Breast epithelium (tissue), 4 donors: ENCODE results near the gene GPR37. TPM values are rescaled to one million over a fixed set of nuclear protein-coding genes. Genes with fewer than 3 reads are reported as not detected.

Experiments
- DNase-seq, 2 donors: peaks; one replicate each; pipeline ENCODE4 v3.0.0-alpha.2; 2019; ENCODE audit warnings: low spot score in 2 of 2
- H3K27ac ChIP-seq, 2 donors: fragments of 200-600 bp; sonication (generic) in 1 of 2; one replicate each; pipeline ENCODE4 v1.5.1; 2016 to 2019; ENCODE audit warnings: mild to moderate bottlenecking in 1 of 2
- H3K27me3 ChIP-seq, 2 donors: fragments of 200-600 bp; sonication (generic) in 1 of 2; one replicate each; pipeline versions ENCODE4 v1.5.1 to v1.6.0; 2017 to 2019; ENCODE audit warnings: control low read depth in 1 of 2, mild to moderate bottlenecking in 1 of 2
- H3K36me3 ChIP-seq: fragments of 200-600 bp; one replicate; pipeline ENCODE4 v1.5.1; 2019
- H3K4me1 ChIP-seq, 2 donors: fragments of 200-600 bp; sonication (generic); one replicate each; pipeline ENCODE4 v1.5.1; 2016 to 2019; ENCODE audit warnings: control low read depth in 1 of 2
- H3K4me3 ChIP-seq, 3 donors: fragments of 200-600 bp; sonication (generic); 1 replicate in 2 of 3; 2 replicates in 1 of 3; pipeline ENCODE4 v1.5.1; 2016 to 2019; ENCODE audit warnings: mild to moderate bottlenecking in 3 of 3, moderate library complexity in 2 of 3
- H3K9me3 ChIP-seq, 2 donors: fragments of 200-600 bp; sonication (generic) in 1 of 2; one replicate each; pipeline ENCODE4 v1.5.1; 2016 to 2019; ENCODE audit warnings: control low read depth in 1 of 2
- CTCF ChIP-seq, 3 donors: fragments of 450-650 bp; IDR thresholded peaks; one replicate each; pipeline ENCODE4 v1.5.1; 2016 to 2017; ENCODE audit warnings: antibody characterized with exemption in 3 of 3, mild to moderate bottlenecking in 3 of 3, moderate library complexity in 3 of 3
- POLR2A ChIP-seq: fragments of 450-650 bp; IDR thresholded peaks from one replicate; pipeline ENCODE4 v1.6.1; 2016; ENCODE audit warnings: antibody characterized with exemption, mild to moderate bottlenecking, moderate library complexity
- POLR2AphosphoS5 ChIP-seq, 3 donors: sonication (generic); formaldehyde crosslinking; IDR thresholded peaks; one replicate each; pipeline ENCODE4 v1.6.1; 2017; ENCODE audit warnings: antibody characterized with exemption in 3 of 3
- intact Hi-C: fragments of 100-400 bp; cut with DNase I; formaldehyde crosslinking; loops from one replicate; pipeline ENCODE4 v1.15.1; 2023; ENCODE audit warnings: low total_unique reads
- total RNA-seq, 3 donors: library from RNA; depleted of rRNA; stranded (reverse); fragments of >200 nt; gene quantifications; one replicate each; pipeline ENCODE4 v1.1.0, GENCODE V29; 2016

GPR37 gene
- total RNA-seq, 3 donors from 2014 or later: 0.32 to 3.2 (median 0.98) TPM

DNA sequence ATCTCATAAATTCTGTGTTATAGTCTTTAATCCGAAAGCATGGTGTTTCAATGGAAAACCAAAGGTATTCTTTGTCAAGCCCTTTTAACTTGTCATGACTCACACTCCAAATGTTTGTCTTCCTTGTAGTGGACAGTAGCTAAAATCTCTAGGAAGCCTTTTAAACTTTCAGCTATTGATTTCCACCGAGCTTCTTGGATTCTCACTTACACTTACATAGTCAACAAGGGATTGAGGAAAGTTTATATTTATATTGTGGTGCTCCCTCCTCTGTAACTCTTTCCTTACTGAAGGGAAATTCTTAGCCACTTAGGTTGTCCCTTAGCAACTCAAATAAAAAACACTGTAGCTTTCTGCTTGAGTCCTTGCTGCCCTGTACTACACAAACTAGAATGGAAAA is 31.2 kb upstream of the GPR37 start:
- intact Hi-C loops: no loop called here
- H3K4me3 ChIP-seq: no peak overlapping the region
- no peaks in the 10 kb centered on the region for H3K27me3 ChIP-seq
- no peaks in the 10 kb centered on the region for H3K36me3 ChIP-seq
- H3K27ac ChIP-seq: no peak overlapping the region
- H3K4me1 ChIP-seq: no peaks in the 10 kb centered on the region
- no peak for DNase-seq
- peaks cover 0 to 5% of the 10 kb centered on the region in 2 donors for H3K9me3 ChIP-seq
- TF ChIP-seq POLR2A (no peak), POLR2AphosphoS5 (IDR thresholded peaks at IDR 0.05) (no peak), CTCF (IDR thresholded peaks at IDR 0.05) (no peak)

DNA sequence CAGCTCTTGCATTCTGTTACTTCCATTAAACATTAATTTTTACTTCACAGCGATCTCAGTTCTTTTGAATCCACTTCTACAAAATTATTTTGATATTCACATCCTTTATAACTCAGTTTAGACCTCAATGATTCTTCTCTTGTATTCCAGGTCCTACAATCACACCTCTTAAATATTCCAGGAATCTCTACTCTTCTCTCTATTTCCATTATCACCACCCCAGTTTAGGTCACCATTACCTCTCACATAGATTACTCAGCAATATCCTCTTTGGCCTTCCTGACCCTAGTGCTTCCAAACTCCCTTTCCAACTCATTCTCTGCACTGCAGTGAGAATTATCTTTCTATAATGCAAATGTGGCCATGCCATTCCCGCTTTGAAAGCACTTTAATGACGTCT is 27.1 kb upstream of the GPR37 start:
- peaks cover 0 to 5% of the 10 kb centered on the region in 2 donors for H3K9me3 ChIP-seq
- TF ChIP-seq CTCF (IDR thresholded peaks at IDR 0.05) (no peak), POLR2AphosphoS5 (IDR thresholded peaks at IDR 0.05) (no peak), POLR2A (no peak)
- intact Hi-C loops: no loop called here
- no peak overlapping the region for H3K27ac ChIP-seq
- no peak for DNase-seq
- H3K27me3 ChIP-seq: no peaks in the 10 kb centered on the region
- no peaks in the 10 kb centered on the region for H3K4me1 ChIP-seq
- H3K36me3 ChIP-seq: no peaks in the 10 kb centered on the region
- no peak overlapping the region for H3K4me3 ChIP-seq

GRCh38 chr7:124792002-124792401 is 26.4 kb upstream of the GPR37 start:
- intact Hi-C loops: no loop called here
- no peak overlapping the region for H3K4me3 ChIP-seq
- TF ChIP-seq POLR2AphosphoS5 (IDR thresholded peaks at IDR 0.05) (no peak), CTCF (IDR thresholded peaks at IDR 0.05) (no peak), POLR2A (no peak)

GRCh38 chr7:124791426-124791825 is 25.8 kb upstream of the GPR37 start:
- H3K4me1 ChIP-seq: no peaks in the 10 kb centered on the region
- H3K27me3 ChIP-seq: no peaks in the 10 kb centered on the region
- no peak overlapping the region for H3K4me3 ChIP-seq
- no peak overlapping the region for H3K27ac ChIP-seq
- H3K36me3 ChIP-seq: no peaks in the 10 kb centered on the region
- peaks cover 0 to 5% of the 10 kb centered on the region in 2 donors for H3K9me3 ChIP-seq
- intact Hi-C loops: no loop called here
- TF ChIP-seq POLR2AphosphoS5 (IDR thresholded peaks at IDR 0.05) (no peak), POLR2A (no peak), CTCF (IDR thresholded peaks at IDR 0.05) (no peak)
- DNase-seq: no peak

More at GRCh38 chr7:124792002-124792401, 26.4 kb upstream of the GPR37 start:
- no peak overlapping the region for H3K27ac ChIP-seq
- H3K4me1 ChIP-seq: no peaks in the 10 kb centered on the region
- no peaks in the 10 kb centered on the region for H3K36me3 ChIP-seq
- H3K9me3 ChIP-seq: peaks cover 0 to 5% of the 10 kb centered on the region in 2 donors
- no peaks in the 10 kb centered on the region for H3K27me3 ChIP-seq
- no peak for DNase-seq

- H3K4me1 ChIP-seq: no peaks in the 10 kb centered on the region
- no peak for DNase-seq
- H3K27ac ChIP-seq: no peak overlapping the region
- H3K4me3 ChIP-seq: peak overlapping the region in 2 of 3 donors; percentile 4 to 43
- H3K27me3 ChIP-seq: no peaks in the 10 kb centered on the region
- H3K36me3 ChIP-seq: no peaks in the 10 kb centered on the region
- intact Hi-C loops: no loop called here
- peaks cover 0 to 1% of the 10 kb centered on the region in 2 donors for H3K9me3 ChIP-seq
- no peak for TF ChIP-seq CTCF (IDR thresholded peaks at IDR 0.05)
These were observed 25.1 kb upstream of the GPR37 start for GRCh38 chr7:124790645-124791044.
